Rectal smooth muscle tissue (tissue), 1 donor: Measurements from ENCODE around the gene CDH2.

ENCODE experiments used
- H3K27ac ChIP-seq: one replicate; pipeline ENCODE4 v1.7.0; 2013; ENCODE audit warnings: low read depth, low read length, inconsistent platforms
- H3K27me3 ChIP-seq: one replicate; pipeline ENCODE4 v1.7.0; 2013; ENCODE audit warnings: low read length; ENCODE audit not compliant: control insufficient read depth, insufficient read depth
- H3K36me3 ChIP-seq: one replicate; pipeline ENCODE4 v1.7.0; 2013; ENCODE audit warnings: low read length; ENCODE audit not compliant: control insufficient read depth, insufficient read depth
- H3K4me1 ChIP-seq: one replicate; pipeline ENCODE4 v1.7.0; 2013; ENCODE audit warnings: low read length; ENCODE audit not compliant: control insufficient read depth, insufficient read depth
- H3K4me3 ChIP-seq: one replicate; pipeline ENCODE4 v1.7.0; 2013; ENCODE audit warnings: low read length
- H3K9ac ChIP-seq: one replicate; pipeline ENCODE4 v1.7.0; 2013; ENCODE audit warnings: low read length

Gene CDH2

DNA sequence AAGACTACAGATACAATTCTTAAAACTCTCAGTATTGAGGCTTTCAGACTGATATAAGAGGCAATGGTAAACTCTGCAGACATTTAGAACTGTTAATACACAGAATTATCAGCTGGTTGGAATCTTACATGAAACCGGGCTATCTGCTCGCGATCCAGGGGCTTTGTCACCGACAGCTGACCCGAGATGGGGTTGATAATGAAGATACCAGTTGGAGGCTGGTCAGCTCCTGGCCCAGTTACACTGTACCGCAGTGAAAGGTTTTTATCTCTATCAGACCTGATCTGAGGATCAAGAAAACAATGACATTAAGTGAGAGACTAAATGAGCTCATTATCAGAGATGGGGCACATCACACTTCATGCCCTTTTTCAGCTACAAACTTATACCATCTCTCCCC is 167.3 kb downstream of the CDH2 start:
- no peaks in the 10 kb centered on the region for H3K36me3 ChIP-seq
- H3K4me1 ChIP-seq = peaks cover 3% of the 10 kb centered on the region
- no peaks in the 10 kb centered on the region for H3K27me3 ChIP-seq
- no peak overlapping the region for H3K9ac ChIP-seq
- H3K27ac ChIP-seq = no peak overlapping the region
- H3K4me3 ChIP-seq = no peak overlapping the region

DNA sequence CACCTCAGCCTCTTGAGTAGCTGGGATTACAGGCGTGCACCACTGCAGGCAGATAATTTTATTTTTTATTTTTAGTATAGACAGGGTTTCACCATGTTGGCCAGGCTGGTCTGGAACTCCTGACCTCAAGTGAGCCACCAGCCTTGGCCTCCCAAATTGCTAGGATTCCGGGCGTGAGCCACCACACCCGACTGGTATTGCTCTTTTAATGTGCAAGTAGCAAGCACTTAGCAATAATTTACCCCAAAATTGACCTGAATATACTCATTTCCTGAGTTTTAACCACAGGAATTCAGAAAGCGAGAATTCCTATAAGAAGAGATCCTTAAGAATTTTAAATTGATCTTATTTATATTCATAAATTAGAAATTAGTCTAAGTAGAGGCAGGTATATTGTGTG is 169.1 kb downstream of the CDH2 start:
- H3K9ac ChIP-seq = no peak overlapping the region
- no peak overlapping the region for H3K4me3 ChIP-seq
- no peaks in the 10 kb centered on the region for H3K27me3 ChIP-seq
- no peak overlapping the region for H3K27ac ChIP-seq
- H3K36me3 ChIP-seq = no peaks in the 10 kb centered on the region
- H3K4me1 ChIP-seq = no peaks in the 10 kb centered on the region

DNA sequence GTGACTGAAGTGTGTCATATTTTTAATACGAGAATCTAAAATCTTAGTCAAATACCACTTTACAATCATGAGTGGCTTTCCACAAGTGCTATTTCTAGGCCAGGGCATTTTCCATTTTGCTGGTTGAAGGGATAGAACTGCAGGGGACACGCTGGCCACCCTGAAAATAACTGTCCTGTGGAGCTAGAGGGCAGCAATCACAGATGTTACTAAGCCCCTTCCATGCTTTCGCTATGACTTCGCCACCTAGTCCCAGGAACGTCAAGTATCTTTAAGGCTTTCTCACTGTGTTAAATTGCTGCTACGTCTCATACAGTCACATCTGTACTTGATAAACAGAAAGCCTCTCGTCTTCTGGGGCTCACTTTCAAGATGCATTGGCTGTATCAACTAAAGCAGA is 171.8 kb downstream of the CDH2 start:
- no peak overlapping the region for H3K9ac ChIP-seq
- H3K4me1 ChIP-seq = no peaks in the 10 kb centered on the region
- no peaks in the 10 kb centered on the region for H3K27me3 ChIP-seq
- no peak overlapping the region for H3K4me3 ChIP-seq
- H3K27ac ChIP-seq = no peak overlapping the region
- H3K36me3 ChIP-seq = no peaks in the 10 kb centered on the region

DNA sequence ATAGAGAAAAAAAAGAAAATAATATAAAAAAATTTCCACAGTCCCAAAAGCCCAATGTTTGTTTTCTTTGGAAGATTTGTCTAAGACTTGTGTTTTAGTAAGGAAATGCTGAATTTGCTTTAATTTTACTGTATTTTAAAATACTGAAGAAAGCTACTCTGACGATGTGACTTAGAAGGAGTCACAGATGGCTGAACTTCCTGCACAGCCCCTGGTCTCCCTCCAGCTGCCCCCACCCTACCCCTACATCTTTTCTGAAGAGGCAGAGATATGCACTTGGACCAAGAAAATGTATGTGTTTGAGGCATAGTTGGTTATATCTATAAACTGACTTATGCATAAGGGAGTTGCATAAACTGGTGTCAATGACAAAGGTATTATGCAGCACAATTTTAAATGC is 172.3 kb downstream of the CDH2 start:
- no peaks in the 10 kb centered on the region for H3K27me3 ChIP-seq
- H3K4me1 ChIP-seq = no peaks in the 10 kb centered on the region
- no peaks in the 10 kb centered on the region for H3K36me3 ChIP-seq
- no peak overlapping the region for H3K9ac ChIP-seq
- H3K27ac ChIP-seq = no peak overlapping the region
- H3K4me3 ChIP-seq = no peak overlapping the region

DNA sequence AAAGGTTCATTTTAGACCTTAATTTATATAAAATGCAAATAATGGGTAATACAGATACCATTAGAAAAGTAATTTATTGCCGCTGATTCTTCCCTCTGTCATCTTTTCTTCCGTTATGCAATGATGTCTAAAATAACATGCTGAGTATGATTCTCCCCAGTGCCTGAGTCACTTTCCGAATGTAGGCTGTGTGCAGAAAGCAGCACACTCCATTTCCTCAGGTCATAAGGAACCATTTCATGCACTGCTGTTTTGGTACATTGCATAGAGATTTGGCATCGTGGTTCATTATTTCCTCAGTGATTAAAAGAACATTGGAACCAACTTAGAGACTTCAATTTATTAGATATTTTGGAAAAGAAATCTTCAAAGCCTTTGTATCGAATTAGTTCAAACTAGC is 173.5 kb downstream of the CDH2 start:
- Histone ChIP-seq H3K27me3 (no peaks in the 10 kb centered on the region), H3K27ac (no peak overlapping the region), H3K4me3 (no peak overlapping the region), H3K9ac (no peak overlapping the region), H3K4me1 (no peaks in the 10 kb centered on the region), H3K36me3 (no peaks in the 10 kb centered on the region)

DNA sequence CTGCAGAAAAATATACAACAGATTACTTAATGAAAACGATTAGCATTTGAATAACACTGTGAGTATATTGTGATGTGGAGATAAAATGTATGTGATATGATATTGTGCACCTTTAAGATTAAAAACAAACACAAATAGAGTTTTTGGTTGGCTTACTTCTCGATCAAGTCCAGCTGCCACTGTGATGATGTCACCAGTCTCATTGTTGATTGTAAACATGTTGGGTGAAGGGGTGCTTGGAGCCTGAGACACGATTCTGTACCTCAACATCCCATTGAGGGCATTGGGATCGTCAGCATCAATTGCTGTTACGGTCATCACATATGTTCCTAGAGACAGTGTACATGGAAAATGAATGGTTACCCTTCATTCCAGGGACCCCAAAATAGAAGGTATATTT is 174.1 kb downstream of the CDH2 start:
- no peak overlapping the region for H3K9ac ChIP-seq
- no peak overlapping the region for H3K27ac ChIP-seq
- no peaks in the 10 kb centered on the region for H3K27me3 ChIP-seq
- H3K4me3 ChIP-seq = no peak overlapping the region
- no peaks in the 10 kb centered on the region for H3K4me1 ChIP-seq
- H3K36me3 ChIP-seq = no peaks in the 10 kb centered on the region

DNA sequence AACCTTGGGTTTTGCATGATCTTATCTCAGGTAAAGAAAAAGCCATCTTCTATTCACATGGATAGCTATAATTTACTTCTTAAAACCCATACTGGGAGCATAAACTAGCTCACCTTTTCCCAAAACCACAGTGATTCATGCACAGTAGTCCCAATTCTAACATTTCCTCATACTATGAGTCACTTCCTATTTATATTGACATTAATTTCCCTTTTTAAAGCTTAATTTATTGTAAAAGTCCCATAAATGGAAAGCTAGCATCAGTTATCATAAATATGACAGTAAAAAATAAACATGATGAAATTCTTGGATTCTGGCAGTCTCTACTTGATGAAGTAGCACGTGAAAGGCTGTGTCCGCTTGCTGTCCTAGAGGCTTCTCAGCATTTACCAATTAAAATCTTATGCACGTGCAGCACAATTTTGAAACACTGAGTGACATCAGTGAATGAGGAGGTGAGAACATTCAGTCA is 180.1 kb downstream of the CDH2 start:
- Histone ChIP-seq H3K36me3 (no peaks in the 10 kb centered on the region), H3K4me3 (no peak overlapping the region), H3K27me3 (no peaks in the 10 kb centered on the region), H3K4me1 (no peaks in the 10 kb centered on the region), H3K9ac (no peak overlapping the region), H3K27ac (no peak overlapping the region)

DNA sequence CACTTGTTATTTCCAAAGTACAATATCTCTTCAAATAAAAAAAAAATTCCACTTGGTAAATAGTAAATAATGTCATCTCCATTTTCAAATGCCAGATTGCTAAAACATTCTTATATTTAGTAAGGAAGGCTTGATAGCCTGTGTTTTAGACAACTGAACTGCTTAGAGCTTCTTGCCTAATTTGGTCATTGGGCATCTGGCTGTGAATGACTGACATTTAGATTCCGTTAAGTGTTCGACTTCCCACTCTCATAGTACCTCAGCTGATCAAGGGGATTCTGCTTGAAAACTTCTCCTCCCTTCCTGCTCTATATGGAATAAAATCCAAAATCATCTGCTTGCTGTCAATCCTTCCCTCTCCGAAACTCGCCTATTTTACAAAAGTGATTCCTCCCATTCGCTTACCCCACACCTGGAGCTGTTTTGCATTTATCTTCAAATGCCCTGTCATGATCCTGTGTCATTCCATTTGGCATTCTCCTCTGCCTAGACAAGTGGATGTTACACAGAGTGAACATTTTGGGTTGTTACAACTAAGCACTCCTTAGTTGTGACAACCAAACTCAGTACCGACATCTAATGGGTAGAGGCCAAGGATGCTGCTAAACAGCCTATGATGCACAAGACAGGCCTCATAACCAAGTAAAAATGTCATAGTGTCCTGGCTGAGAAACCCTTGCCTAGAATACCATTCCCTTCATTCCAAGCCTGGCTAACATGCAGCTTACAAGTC is 181.0 kb downstream of the CDH2 start:
- no peaks in the 10 kb centered on the region for H3K4me1 ChIP-seq
- H3K9ac ChIP-seq = no peak overlapping the region
- H3K36me3 ChIP-seq = no peaks in the 10 kb centered on the region
- no peak overlapping the region for H3K27ac ChIP-seq
- no peak overlapping the region for H3K4me3 ChIP-seq
- H3K27me3 ChIP-seq = no peaks in the 10 kb centered on the region

DNA sequence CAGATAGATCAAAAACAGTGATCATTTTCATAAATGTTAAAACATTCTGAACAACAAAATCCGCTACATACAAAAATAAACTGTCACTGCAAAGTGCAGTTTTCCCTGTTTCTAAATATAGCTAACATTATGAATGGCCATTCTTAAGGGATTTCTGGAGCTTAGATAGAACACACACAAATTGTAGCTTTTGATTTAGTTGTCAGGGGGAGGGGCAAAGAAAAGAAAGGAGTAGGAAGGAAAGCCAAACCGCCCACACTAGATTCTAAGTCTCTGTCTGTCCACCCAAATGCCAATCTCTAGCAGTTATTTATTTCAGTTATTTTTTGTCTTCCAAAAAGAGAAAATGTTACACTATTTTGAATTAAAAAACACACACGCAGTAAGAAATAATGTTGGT is 182.4 kb downstream of the CDH2 start:
- Histone ChIP-seq H3K27ac (no peak overlapping the region), H3K27me3 (no peaks in the 10 kb centered on the region), H3K9ac (no peak overlapping the region), H3K4me1 (no peaks in the 10 kb centered on the region), H3K36me3 (no peaks in the 10 kb centered on the region), H3K4me3 (no peak overlapping the region)

DNA sequence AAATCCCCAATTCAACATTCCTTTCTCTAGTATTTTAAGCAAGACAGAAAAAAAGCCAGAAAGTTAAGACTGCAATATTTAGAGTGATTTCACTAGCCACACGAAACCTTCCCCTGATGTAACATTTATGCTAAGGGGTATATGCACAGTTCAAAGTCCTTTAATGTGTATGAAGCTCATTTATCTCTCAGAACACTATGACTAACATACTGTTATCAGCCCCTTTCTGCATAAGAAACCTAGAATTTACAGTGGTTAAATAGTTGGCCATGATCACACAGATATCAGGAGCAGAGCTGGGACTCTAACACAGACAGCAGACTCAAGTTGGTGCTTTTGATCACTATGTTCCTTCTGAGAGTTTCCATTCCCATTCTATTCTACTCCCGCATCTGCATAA is 185.5 kb downstream of the CDH2 start:
- no peak overlapping the region for H3K9ac ChIP-seq
- H3K4me3 ChIP-seq = no peak overlapping the region
- no peaks in the 10 kb centered on the region for H3K36me3 ChIP-seq
- no peak overlapping the region for H3K27ac ChIP-seq
- H3K4me1 ChIP-seq = no peaks in the 10 kb centered on the region
- no peaks in the 10 kb centered on the region for H3K27me3 ChIP-seq

DNA sequence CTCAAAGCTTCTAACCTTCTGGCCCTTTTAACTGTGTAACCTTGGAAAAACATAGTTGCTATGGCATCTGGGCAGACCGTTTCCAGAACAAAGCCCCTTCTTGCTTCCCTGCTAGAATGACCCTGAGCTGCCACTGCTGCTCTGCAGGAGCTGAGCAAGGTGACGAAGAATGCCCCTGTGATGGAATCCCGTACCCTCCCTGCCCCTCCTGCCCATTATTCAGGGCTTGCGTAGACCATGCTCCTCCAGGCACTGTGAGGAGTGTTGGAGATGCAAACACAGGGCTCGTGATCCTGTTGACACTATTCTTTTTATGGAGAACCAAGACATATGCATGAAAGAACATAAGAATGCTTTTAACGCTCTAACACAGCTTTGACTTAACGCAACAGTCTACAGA is 191.1 kb downstream of the CDH2 start:
- no peaks in the 10 kb centered on the region for H3K4me1 ChIP-seq
- H3K27ac ChIP-seq = no peak overlapping the region
- H3K4me3 ChIP-seq = no peak overlapping the region
- H3K9ac ChIP-seq = no peak overlapping the region
- H3K36me3 ChIP-seq = no peaks in the 10 kb centered on the region
- H3K27me3 ChIP-seq = no peaks in the 10 kb centered on the region

DNA sequence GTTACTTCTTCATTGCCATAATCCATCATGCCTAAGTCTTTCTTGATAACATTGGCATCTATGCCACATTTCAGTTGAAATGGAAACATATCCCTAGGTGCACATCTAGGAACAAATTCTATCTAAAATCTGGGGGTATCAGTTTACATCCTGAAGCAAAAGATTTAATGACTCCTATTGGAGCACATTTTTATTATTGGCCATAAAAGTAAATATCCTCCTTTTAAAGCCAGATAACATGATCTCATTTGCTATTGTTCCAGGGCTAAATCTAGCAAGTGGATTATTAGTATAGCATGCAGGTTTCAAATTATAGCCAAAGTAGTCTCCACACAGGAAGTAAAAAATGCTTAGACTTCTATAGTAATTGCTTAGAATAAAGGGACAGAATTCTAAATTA is 193.2 kb downstream of the CDH2 start:
- H3K4me1 ChIP-seq = no peaks in the 10 kb centered on the region
- H3K27ac ChIP-seq = no peak overlapping the region
- H3K4me3 ChIP-seq = no peak overlapping the region
- no peak overlapping the region for H3K9ac ChIP-seq
- H3K36me3 ChIP-seq = no peaks in the 10 kb centered on the region
- H3K27me3 ChIP-seq = no peaks in the 10 kb centered on the region

DNA sequence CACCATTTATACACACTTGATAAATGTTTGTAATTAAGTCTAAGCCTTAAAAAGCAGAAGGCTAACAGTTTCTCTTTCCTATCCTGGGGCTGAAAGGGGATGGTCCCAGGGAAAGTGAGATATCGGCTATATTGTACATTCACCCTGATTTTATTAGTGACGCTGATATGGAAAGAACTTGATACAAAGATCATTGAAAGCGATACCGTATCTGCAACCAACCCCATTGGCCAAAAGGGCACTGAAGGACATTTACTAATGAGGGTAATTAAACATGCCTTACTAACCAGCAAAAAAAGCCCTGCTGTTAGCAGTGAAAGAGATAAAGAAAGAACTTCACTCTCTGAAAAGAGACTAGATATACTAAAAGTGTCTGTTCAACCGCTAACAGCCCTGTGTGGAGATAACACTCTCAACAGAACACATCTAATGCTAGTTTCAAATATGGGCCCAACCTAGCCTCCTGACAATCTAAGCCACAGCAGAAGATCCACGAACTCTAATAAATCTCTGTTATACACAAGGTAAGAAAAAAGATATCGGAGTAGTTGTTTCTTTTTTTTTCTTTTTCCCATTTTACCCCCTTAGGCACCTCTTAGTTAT is 200.0 kb downstream of the CDH2 start:
- no peaks in the 10 kb centered on the region for H3K36me3 ChIP-seq
- H3K27ac ChIP-seq = no peak overlapping the region
- H3K9ac ChIP-seq = no peak overlapping the region
- H3K4me1 ChIP-seq = no peaks in the 10 kb centered on the region
- H3K4me3 ChIP-seq = no peak overlapping the region
- no peaks in the 10 kb centered on the region for H3K27me3 ChIP-seq
